Psoas muscle (tissue), 8 donors: ENCODE measurements around the gene SUSD4. TPM values are rescaled to one million over a fixed set of nuclear protein-coding genes. Genes with fewer than 3 reads are reported as not detected.

Source experiments
- ATAC-seq, 4 donors: fragments of 200-7000 bp; cut with Tn5 transposase; one replicate each; pipeline ENCODE4 v1.9.1; 2020; ENCODE audit warnings: moderate library complexity in 3 of 4, mild to moderate bottlenecking in 2 of 4
- DNase-seq, 2 donors: peaks; one replicate each; pipeline ENCODE4 v3.0.0-alpha.2; 2020
- H3K27ac ChIP-seq: fragments of 200-600 bp; one replicate; pipeline ENCODE4 v1.8.0; 2022
- H3K27me3 ChIP-seq, 3 donors: fragments of 200-600 bp in 1 of 3; one replicate each; pipeline versions ENCODE4 v1.6.1 to v1.8.0; 2013 to 2022; ENCODE audit warnings: low read length in 2 of 3, mild to moderate bottlenecking in 2 of 3, moderate library complexity in 1 of 3; ENCODE audit not compliant: insufficient read depth in 3 of 3
- H3K36me3 ChIP-seq, 2 donors: fragments of 200-600 bp in 1 of 2; one replicate each; pipeline versions ENCODE4 v1.6.1 to v1.8.0; 2013 to 2022; ENCODE audit warnings: low read depth in 1 of 2, mild to moderate bottlenecking in 1 of 2, moderate library complexity in 1 of 2; ENCODE audit not compliant: insufficient read depth in 1 of 2
- H3K4me1 ChIP-seq: fragments of 200-600 bp; one replicate; pipeline ENCODE4 v1.8.0; 2022
- H3K4me3 ChIP-seq: fragments of 200-600 bp; one replicate; pipeline ENCODE4 v1.8.0; 2022; ENCODE audit warnings: mild to moderate bottlenecking
- H3K9me3 ChIP-seq: fragments of 200-600 bp; one replicate; pipeline ENCODE4 v1.8.0; 2022
- CTCF ChIP-seq: fragments of 200-600 bp; IDR thresholded peaks from one replicate; pipeline ENCODE4 v1.8.0; 2022; ENCODE audit warnings: antibody characterized with exemption
- WGBS, 3 donors: extraction: QIAGEN DNeasy Blood & Tissue Kit; methylation state at CpG; one replicate each; pipeline versions ENCODE4 v1.1.6 to v1.1.7; 2013; 5-methylcytosine and 5-hydroxymethylcytosine counted together
- intact Hi-C, 2 donors: fragments of 100-400 bp; cut with DNase I; formaldehyde crosslinking; loops; one replicate each; pipeline versions ENCODE4 v1.11.0 to v1.14.2; 2022
- polyA plus RNA-seq, 3 donors: library from polyadenylated mRNA; stranded (reverse); fragments of 200-250 nt; gene quantifications; one replicate each; pipeline ENCODE4 v1.2.3, GENCODE V29; 2013
- total RNA-seq, 4 donors: library from RNA; stranded (reverse); fragmentation: NEBNext Ultra II Directional in 2 of 4; extraction: Animal tissue kit (Norgen Biotek cat#: 25700) in 2 of 4; gene quantifications; one replicate each; pipeline versions ENCODE4 v1.2.1 to v1.2.4, GENCODE V29; 2021 to 2023
- donor health status: healthy with polysubstance abuse.
- donor health status: DM: no; HTN: no; CAD: no; lungs with moderate emphysema.
- donor health status: Bipolar disorder and iron deficiency.
- donor health status: healthy.
- donor health status: DM: yes; HTN: yes; CAD: no.
- donor health status: DM: no; HTN: no; CAD: no.
- donor health status: DM: no; HTN: no; CAD: no.
- donor health status: DM: yes; HTN: yes; CAD: no.

The SUSD4 gene
- total and polyA plus RNA-seq, 7 donors = 0.08 to 3.9 (median 0.21) TPM

GRCh38 chr1:223225061-223225460 is 138.9 kb downstream of the SUSD4 start:
- Histone ChIP-seq H3K27me3 (peaks cover 0 to 3% (median 0%) of the 10 kb centered on the region in 3 donors), H3K36me3 (no peaks in the 10 kb centered on the region), H3K4me1 (no peaks in the 10 kb centered on the region), H3K27ac (no peak overlapping the region), H3K4me3 (no peak overlapping the region), H3K9me3 (no peaks in the 10 kb centered on the region)
- ATAC-seq = no peak
- intact Hi-C loops = no loop called here
- no peak for DNase-seq
- no peak for TF ChIP-seq CTCF
- 93 to 100% (median 94%) methylated on average over 7 of the region's 7 CpGs for WGBS, 3 donors

- Histone ChIP-seq H3K27ac (no peak overlapping the region), H3K36me3 (no peaks in the 10 kb centered on the region), H3K4me1 (no peaks in the 10 kb centered on the region), H3K4me3 (no peak overlapping the region), H3K9me3 (no peaks in the 10 kb centered on the region), H3K27me3 (peaks cover 0 to 3% (median 0%) of the 10 kb centered on the region in 3 donors)
- WGBS, 3 donors = 92 to 95% (median 94%) methylated on average over 13 of the region's 13 CpGs
- intact Hi-C loops = no loop called here
- DNase-seq = no peak
- no peak for TF ChIP-seq CTCF
- no peak for ATAC-seq
Measured at GRCh38 chr1:223224465-223224864, 139.5 kb downstream of the SUSD4 start.

GRCh38 chr1:223223091-223223995 is 140.6 kb downstream of the SUSD4 start:
- no peak for TF ChIP-seq CTCF
- H3K4me3 ChIP-seq = no peak overlapping the region
- WGBS, 3 donors = 93 to 96% (median 96%) methylated on average over 26 of the region's 26 CpGs
- H3K36me3 ChIP-seq = no peaks in the 10 kb centered on the region
- intact Hi-C loops = no loop called here
- H3K27me3 ChIP-seq = peaks cover 0 to 3% (median 0%) of the 10 kb centered on the region in 3 donors
- ATAC-seq (no peak), DNase-seq (no peak)
- no peak overlapping the region for H3K27ac ChIP-seq
- H3K9me3 ChIP-seq = no peaks in the 10 kb centered on the region
- H3K4me1 ChIP-seq = no peaks in the 10 kb centered on the region

- Histone ChIP-seq H3K4me1 (no peaks in the 10 kb centered on the region), H3K4me3 (no peak overlapping the region), H3K9me3 (no peaks in the 10 kb centered on the region), H3K27ac (no peak overlapping the region), H3K36me3 (no peaks in the 10 kb centered on the region), H3K27me3 (peaks cover 0 to 3% (median 0%) of the 10 kb centered on the region in 3 donors)
- intact Hi-C loops = no loop called here
- no peak for ATAC-seq
- no peak for TF ChIP-seq CTCF
- WGBS, 3 donors = 38 to 62% (median 41%) methylated on average over 2 of the region's 2 CpGs
- no peak for DNase-seq
Measured at GRCh38 chr1:223222377-223222776, 141.6 kb downstream of the SUSD4 start.
